GM12878 (cell line): Measurements from ENCODE around the gene POU3F3.

ENCODE experiments used
- CBX5 ChIP-seq: sonication (generic); IDR thresholded peaks from 2 replicates; pipeline ENCODE4 v1.6.1; 2016; ENCODE audit warnings: low read depth, moderate library complexity, mild to moderate bottlenecking, inconsistent platforms
- CEBPB ChIP-seq, 2 experiments: fragments of 150-350 bp in 1 of 2; IDR thresholded peaks; 2 replicates each; pipeline ENCODE4 v1.6.1; 2012 to 2014; ENCODE audit warnings: low read depth in 2 of 2, low read length in 2 of 2, borderline replicate concordance in 1 of 2, inconsistent platforms in 1 of 2
- EP300 ChIP-seq, 2 experiments: fragments of 150-350 bp in 1 of 2; IDR thresholded peaks; 2 replicates each; pipeline ENCODE4 v1.6.1; 2011 to 2012; ENCODE audit warnings: low read depth in 2 of 2, low read length in 2 of 2, borderline replicate concordance in 1 of 2, improper control_type of control experiment in 1 of 2, inconsistent platforms in 1 of 2; ENCODE audit not compliant: control insufficient read depth in 1 of 2
- ETV6 ChIP-seq, 2 experiments: fragments of 450-650 bp in 1 of 2; IDR thresholded peaks in 1 of 2; conservative IDR thresholded peaks in 1 of 2; 2 replicates each; pipeline ENCODE4 v1.6.1; 2014; ENCODE audit warnings: antibody characterized with exemption in 1 of 2, borderline replicate concordance in 1 of 2, low read depth in 1 of 2, mild to moderate bottlenecking in 1 of 2, moderate library complexity in 1 of 2
- JUND ChIP-seq: IDR thresholded peaks from 2 replicates; pipeline ENCODE4 v1.6.1; 2012; ENCODE audit warnings: low read depth, mild to moderate bottlenecking, low read length, improper control_type of control experiment, moderate library complexity
- NRF1 ChIP-seq: conservative IDR thresholded peaks from 2 replicates; pipeline ENCODE4 v1.6.1; 2011; ENCODE audit warnings: mild to moderate bottlenecking, low read depth, low read length, improper control_type of control experiment
- RAD21 ChIP-seq: IDR thresholded peaks from 2 replicates; pipeline ENCODE4 v1.6.1; 2011; ENCODE audit warnings: mild to moderate bottlenecking, low read depth, low read length, moderate library complexity; ENCODE audit not compliant: insufficient read depth
- TF ChIP-seq, protein P1 (sequence below): IDR thresholded peaks from 2 replicates; pipeline ENCODE4 v1.6.1; 2011; ENCODE audit warnings: low read depth, low read length, improper control_type of control experiment, borderline replicate concordance
- TF ChIP-seq, protein P2 (sequence below), 3 experiments: IDR thresholded peaks in 2 of 3; conservative IDR thresholded peaks in 1 of 3; 2 replicates each; pipeline ENCODE4 v1.5.1; 2011; ENCODE audit warnings: low read depth in 3 of 3, low read length in 3 of 3, mild to moderate bottlenecking in 3 of 3, control low read depth in 2 of 3, moderate library complexity in 2 of 3, inconsistent platforms in 1 of 3, mixed read lengths in 1 of 3; ENCODE audit not compliant: control insufficient read depth in 2 of 3, insufficient read depth in 1 of 3; ENCODE audit errors: extremely low read depth in 1 of 3
- TF ChIP-seq, protein P3 (sequence below): fragments of 450-650 bp; IDR thresholded peaks from 2 replicates; pipeline ENCODE4 v1.6.1; 2017; ENCODE audit warnings: mild to moderate bottlenecking, low read depth, inconsistent platforms; ENCODE audit not compliant: poor library complexity, severe bottlenecking

DNA sequence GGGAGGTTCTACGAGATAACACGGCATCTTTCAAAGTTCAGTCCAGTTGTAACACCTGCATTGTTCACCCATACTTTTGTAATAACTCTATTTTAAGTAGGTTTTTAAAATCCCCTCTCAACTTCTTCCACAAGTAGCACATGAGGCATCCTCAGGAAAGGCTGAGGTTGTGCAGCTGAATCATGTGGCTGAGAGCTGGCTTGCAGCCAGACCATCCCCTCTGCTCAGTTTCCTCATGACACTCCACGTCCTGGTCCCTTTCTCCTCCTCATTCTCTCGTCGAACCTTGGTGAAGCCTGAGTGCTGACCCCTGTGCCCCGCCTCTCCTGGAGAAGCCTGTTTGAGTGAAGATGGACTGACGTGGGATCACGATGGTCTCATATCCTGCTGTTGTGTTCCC lies 42.5 kb downstream of the POU3F3 start:
- TF ChIP-seq, protein P1, sequence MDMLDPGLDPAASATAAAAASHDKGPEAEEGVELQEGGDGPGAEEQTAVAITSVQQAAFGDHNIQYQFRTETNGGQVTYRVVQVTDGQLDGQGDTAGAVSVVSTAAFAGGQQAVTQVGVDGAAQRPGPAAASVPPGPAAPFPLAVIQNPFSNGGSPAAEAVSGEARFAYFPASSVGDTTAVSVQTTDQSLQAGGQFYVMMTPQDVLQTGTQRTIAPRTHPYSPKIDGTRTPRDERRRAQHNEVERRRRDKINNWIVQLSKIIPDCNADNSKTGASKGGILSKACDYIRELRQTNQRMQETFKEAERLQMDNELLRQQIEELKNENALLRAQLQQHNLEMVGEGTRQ: no peak
- TF ChIP-seq, protein P2, sequence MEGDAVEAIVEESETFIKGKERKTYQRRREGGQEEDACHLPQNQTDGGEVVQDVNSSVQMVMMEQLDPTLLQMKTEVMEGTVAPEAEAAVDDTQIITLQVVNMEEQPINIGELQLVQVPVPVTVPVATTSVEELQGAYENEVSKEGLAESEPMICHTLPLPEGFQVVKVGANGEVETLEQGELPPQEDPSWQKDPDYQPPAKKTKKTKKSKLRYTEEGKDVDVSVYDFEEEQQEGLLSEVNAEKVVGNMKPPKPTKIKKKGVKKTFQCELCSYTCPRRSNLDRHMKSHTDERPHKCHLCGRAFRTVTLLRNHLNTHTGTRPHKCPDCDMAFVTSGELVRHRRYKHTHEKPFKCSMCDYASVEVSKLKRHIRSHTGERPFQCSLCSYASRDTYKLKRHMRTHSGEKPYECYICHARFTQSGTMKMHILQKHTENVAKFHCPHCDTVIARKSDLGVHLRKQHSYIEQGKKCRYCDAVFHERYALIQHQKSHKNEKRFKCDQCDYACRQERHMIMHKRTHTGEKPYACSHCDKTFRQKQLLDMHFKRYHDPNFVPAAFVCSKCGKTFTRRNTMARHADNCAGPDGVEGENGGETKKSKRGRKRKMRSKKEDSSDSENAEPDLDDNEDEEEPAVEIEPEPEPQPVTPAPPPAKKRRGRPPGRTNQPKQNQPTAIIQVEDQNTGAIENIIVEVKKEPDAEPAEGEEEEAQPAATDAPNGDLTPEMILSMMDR (IDR thresholded peaks at IDR 0.05 in 2 of 3, conservative IDR thresholded peaks at IDR 0.05 in 1 of 3; ENCODE audit: control insufficient read depth in 2 of 3, extremely low read depth in 1 of 3, insufficient read depth in 1 of 3, low read depth in 3 of 3, low read length in 3 of 3): no peak
- TF ChIP-seq EP300 (IDR thresholded peaks at IDR 0.05; ENCODE audit: borderline replicate concordance in 1 of 2, control insufficient read depth in 1 of 2, low read depth in 2 of 2, low read length in 2 of 2): no peak
- TF ChIP-seq ETV6 (conservative IDR thresholded peaks at IDR 0.05 in 1 of 2, IDR thresholded peaks at IDR 0.05 in 1 of 2; ENCODE audit: borderline replicate concordance in 1 of 2, low read depth in 1 of 2): no peak
- TF ChIP-seq JUND: no peak
- no peak for TF ChIP-seq NRF1
- no peak for TF ChIP-seq CBX5
- TF ChIP-seq CEBPB (IDR thresholded peaks at IDR 0.05; ENCODE audit: borderline replicate concordance in 1 of 2, low read depth in 2 of 2, low read length in 2 of 2): no peak
- no peak for TF ChIP-seq RAD21
- TF ChIP-seq, protein P3, sequence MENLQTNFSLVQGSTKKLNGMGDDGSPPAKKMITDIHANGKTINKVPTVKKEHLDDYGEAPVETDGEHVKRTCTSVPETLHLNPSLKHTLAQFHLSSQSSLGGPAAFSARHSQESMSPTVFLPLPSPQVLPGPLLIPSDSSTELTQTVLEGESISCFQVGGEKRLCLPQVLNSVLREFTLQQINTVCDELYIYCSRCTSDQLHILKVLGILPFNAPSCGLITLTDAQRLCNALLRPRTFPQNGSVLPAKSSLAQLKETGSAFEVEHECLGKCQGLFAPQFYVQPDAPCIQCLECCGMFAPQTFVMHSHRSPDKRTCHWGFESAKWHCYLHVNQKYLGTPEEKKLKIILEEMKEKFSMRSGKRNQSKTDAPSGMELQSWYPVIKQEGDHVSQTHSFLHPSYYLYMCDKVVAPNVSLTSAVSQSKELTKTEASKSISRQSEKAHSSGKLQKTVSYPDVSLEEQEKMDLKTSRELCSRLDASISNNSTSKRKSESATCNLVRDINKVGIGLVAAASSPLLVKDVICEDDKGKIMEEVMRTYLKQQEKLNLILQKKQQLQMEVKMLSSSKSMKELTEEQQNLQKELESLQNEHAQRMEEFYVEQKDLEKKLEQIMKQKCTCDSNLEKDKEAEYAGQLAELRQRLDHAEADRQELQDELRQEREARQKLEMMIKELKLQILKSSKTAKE: no peak
